ENCODE measurements around the gene C10orf88. TPM values are rescaled to one million over a fixed set of nuclear protein-coding genes. Genes with fewer than 3 reads are reported as not detected.

Gene C10orf88
- total RNA-seq, 4 donors from 2014 or later: 4.0 to 12.9 (median 7.1) TPM

DNA sequence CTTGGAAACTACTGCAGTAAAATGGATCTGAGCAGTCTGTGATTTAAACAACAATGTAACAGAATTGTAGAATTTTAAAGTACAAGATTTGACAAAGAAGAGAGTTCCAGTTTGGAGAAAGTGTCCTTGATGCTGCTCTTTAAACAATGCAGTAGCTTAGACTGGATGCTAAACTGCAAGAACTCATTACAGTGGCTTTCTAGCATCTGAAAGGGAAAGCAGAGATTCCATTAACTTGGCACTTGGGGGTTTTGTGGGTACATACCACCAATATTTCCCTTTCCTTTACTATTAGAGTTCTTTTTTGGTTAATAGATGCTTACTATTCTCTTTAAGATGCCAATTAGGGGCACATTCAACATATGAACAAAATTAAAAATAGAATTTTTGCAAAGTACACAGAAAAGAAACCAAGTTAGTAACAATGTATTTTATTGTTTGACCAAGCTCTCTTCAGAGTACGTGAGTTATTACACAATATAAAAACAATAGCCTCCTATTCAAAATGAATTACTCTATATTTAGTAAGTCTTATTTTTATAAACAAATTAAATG lies 38.1 kb upstream of the C10orf88 start:
- ATAC-seq: no peak
- H3K36me3 ChIP-seq: peaks cover 0 to 58% of the 10 kb centered on the region in 2 donors
- TF ChIP-seq, protein P1, sequence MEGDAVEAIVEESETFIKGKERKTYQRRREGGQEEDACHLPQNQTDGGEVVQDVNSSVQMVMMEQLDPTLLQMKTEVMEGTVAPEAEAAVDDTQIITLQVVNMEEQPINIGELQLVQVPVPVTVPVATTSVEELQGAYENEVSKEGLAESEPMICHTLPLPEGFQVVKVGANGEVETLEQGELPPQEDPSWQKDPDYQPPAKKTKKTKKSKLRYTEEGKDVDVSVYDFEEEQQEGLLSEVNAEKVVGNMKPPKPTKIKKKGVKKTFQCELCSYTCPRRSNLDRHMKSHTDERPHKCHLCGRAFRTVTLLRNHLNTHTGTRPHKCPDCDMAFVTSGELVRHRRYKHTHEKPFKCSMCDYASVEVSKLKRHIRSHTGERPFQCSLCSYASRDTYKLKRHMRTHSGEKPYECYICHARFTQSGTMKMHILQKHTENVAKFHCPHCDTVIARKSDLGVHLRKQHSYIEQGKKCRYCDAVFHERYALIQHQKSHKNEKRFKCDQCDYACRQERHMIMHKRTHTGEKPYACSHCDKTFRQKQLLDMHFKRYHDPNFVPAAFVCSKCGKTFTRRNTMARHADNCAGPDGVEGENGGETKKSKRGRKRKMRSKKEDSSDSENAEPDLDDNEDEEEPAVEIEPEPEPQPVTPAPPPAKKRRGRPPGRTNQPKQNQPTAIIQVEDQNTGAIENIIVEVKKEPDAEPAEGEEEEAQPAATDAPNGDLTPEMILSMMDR (IDR thresholded peaks at IDR 0.05): no peak
- TF ChIP-seq POLR2AphosphoS5 (IDR thresholded peaks at IDR 0.05) (no peak), EP300 (IDR thresholded peaks at IDR 0.05) (no peak), POLR2A (IDR thresholded peaks at IDR 0.05) (no peak)
- H3K4me1 ChIP-seq: peaks cover 0 to 5% (median 0%) of the 10 kb centered on the region in 3 donors
- no peak overlapping the region for H3K27ac ChIP-seq
- no peaks in the 10 kb centered on the region for H3K9me3 ChIP-seq
- 61 to 69% methylated on average over 1 of the region's 1 CpG for WGBS, 2 donors (ENCODE audit: low coverage in 1 of 2)
- no peak overlapping the region for H3K4me3 ChIP-seq
- H3K27me3 ChIP-seq: no peaks in the 10 kb centered on the region

DNA sequence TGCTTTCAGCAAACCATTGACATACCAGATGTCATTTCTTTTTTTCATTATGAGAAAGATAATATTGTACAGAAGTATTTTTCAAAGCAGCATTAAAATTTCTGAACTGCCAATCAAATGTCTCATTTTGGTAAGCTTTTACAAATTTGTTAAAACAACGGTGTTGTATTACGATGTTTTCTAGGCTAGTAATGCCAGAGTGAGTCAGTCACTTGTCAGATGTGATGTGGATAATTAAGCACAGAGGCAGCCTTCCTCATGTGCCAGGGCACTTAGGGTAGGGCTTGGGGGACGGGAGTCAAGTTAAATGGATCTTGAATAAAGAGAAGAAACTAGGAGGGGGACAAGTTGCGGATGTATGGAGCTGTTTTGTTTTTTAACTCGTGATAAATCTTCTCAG lies 36.3 kb upstream of the C10orf88 start:
- WGBS, 2 donors (ENCODE audit: low coverage in 1 of 2): 66 to 68% methylated on average over 5 of the region's 5 CpGs
- no peak overlapping the region for H3K4me3 ChIP-seq
- H3K4me1 ChIP-seq: no peaks in the 10 kb centered on the region
- TF ChIP-seq EP300 (IDR thresholded peaks at IDR 0.05): no peak
- no peak for TF ChIP-seq POLR2AphosphoS5 (IDR thresholded peaks at IDR 0.05)
- TF ChIP-seq, protein P1 (IDR thresholded peaks at IDR 0.05): no peak
- H3K36me3 ChIP-seq: peaks cover 0 to 40% of the 10 kb centered on the region in 2 donors
- no peaks in the 10 kb centered on the region for H3K27me3 ChIP-seq
- no peak overlapping the region for H3K27ac ChIP-seq
- no peak for ATAC-seq
- H3K9me3 ChIP-seq: no peaks in the 10 kb centered on the region

DNA sequence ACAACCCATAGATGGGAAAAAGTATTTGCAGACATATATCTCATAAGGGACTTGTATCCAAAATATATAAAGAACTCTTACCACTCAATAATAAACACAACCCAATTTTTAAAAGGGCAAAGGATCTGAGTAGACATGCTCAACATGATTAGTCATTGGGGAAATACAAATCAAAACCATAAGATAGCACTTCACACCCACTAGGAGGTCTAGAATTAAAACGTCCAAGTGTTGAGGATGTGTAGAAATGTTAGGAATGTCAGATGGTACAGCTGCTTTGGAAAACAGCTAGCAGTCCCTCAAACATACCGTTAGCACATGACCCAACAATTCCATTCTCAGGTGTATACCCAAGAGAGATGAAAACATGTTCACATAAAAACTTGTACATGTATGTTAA lies 34.5 kb upstream of the C10orf88 start:
- Histone ChIP-seq H3K9me3 (no peaks in the 10 kb centered on the region), H3K36me3 (peaks cover 0 to 27% of the 10 kb centered on the region in 2 donors), H3K4me3 (no peak overlapping the region), H3K27ac (no peak overlapping the region), H3K4me1 (no peaks in the 10 kb centered on the region), H3K27me3 (no peaks in the 10 kb centered on the region)
- no peak for ATAC-seq
- WGBS, 2 donors (ENCODE audit: low coverage in 1 of 2): 40 to 71% methylated on average over 1 to 2 of the region's 2 CpGs
- TF ChIP-seq, protein P1 (IDR thresholded peaks at IDR 0.05): no peak
- TF ChIP-seq EP300 (IDR thresholded peaks at IDR 0.05) (no peak), POLR2AphosphoS5 (IDR thresholded peaks at IDR 0.05) (no peak), POLR2A (IDR thresholded peaks at IDR 0.05) (no peak)

DNA sequence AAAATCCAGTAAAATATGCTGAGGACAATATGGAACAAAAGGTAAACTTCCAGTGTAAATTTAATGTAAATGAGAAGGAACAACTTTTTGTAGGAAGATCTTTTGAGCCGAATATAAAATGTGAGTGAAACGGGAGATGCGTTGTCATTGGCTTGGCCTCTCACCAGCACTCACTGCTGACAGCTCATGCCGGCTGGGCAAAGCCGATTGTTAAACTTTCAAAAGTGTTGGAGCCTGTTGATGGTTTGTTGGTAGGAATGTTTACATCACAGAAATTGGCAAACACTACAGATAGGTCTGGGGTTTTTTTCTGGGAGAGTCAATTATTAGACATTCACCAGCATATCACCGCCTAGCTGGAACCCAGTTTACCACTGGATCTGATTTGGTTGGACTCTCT lies 32.3 kb upstream of the C10orf88 start:
- H3K4me3 ChIP-seq: no peak overlapping the region
- TF ChIP-seq EP300 (IDR thresholded peaks at IDR 0.05): no peak
- TF ChIP-seq POLR2A (IDR thresholded peaks at IDR 0.05): no peak
- no peak for TF ChIP-seq POLR2AphosphoS5 (IDR thresholded peaks at IDR 0.05)
- TF ChIP-seq, protein P1 (IDR thresholded peaks at IDR 0.05): no peak

DNA sequence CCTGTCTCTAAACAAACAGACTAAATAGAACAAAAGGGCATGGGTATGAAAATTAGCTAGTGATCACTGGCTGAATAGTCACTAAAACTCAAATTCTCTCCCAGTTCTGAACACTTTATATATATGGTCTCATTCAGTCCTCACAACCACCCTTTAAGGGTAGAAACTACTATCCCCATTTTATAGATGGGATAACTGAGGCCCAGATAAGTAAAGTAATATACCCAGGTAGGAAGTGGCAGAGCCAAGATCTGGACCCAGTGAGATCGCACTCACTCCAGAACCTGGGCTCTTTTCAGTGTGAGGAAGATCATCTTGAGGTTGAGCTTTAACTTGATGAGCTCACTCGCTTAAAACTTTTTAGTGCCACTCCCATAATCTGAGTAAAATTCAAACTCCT lies 30.7 kb upstream of the C10orf88 start:
- Histone ChIP-seq H3K4me1 (peaks cover 0 to 17% (median 3%) of the 10 kb centered on the region in 3 donors), H3K4me3 (no peak overlapping the region), H3K9me3 (no peaks in the 10 kb centered on the region), H3K36me3 (peaks cover 0 to 6% of the 10 kb centered on the region in 2 donors), H3K27ac (no peak overlapping the region), H3K27me3 (no peaks in the 10 kb centered on the region)
- WGBS, 2 donors (ENCODE audit: low coverage in 1 of 2): 88 to 94% methylated on average over 2 of the region's 2 CpGs
- TF ChIP-seq POLR2A (IDR thresholded peaks at IDR 0.05): no peak
- TF ChIP-seq, protein P1 (IDR thresholded peaks at IDR 0.05): no peak
- no peak for TF ChIP-seq EP300 (IDR thresholded peaks at IDR 0.05)
- no peak for TF ChIP-seq POLR2AphosphoS5 (IDR thresholded peaks at IDR 0.05)
- no peak for ATAC-seq

More for the DNA sequence above, 32.3 kb upstream of the C10orf88 start:
- no peak for ATAC-seq
- 59 to 68% methylated on average over 6 of the region's 6 CpGs for WGBS, 2 donors (ENCODE audit: low coverage in 1 of 2)
- Histone ChIP-seq H3K36me3 (peaks cover 0 to 13% of the 10 kb centered on the region in 2 donors), H3K4me1 (peaks cover 0 to 5% (median 0%) of the 10 kb centered on the region in 3 donors), H3K27me3 (no peaks in the 10 kb centered on the region), H3K27ac (peak overlapping the region in 1 of 4 donors; percentile 10), H3K9me3 (no peaks in the 10 kb centered on the region)
